Loucy (cell line): ENCODE measurements around the gene PEAR1.

Experiments
- H2AFZ ChIP-seq: fragments of 200-600 bp; sonication (generic); 2 replicates; pipeline ENCODE4 v1.6.0; 2016; ENCODE audit warnings: antibody characterized with exemption, mild to moderate bottlenecking, low read length, moderate library complexity
- H3F3A ChIP-seq: fragments of 200-600 bp; 2 replicates; pipeline ENCODE4 v1.6.0; 2016; ENCODE audit warnings: antibody characterized with exemption, low read depth, mild to moderate bottlenecking
- H3K27me3 ChIP-seq: fragments of 200-600 bp; sonication (generic); 2 replicates; pipeline ENCODE4 v1.6.1; 2014; ENCODE audit warnings: low read length, mild to moderate bottlenecking; ENCODE audit not compliant: insufficient read depth, poor library complexity, severe bottlenecking
- H3K36me3 ChIP-seq: fragments of 200-600 bp; sonication (generic); 2 replicates; pipeline ENCODE4 v1.6.1; 2016; ENCODE audit warnings: low read length; ENCODE audit not compliant: insufficient read depth
- H3K4me1 ChIP-seq: fragments of 200-600 bp; sonication (generic); 2 replicates; pipeline ENCODE4 v1.5.1; 2014; ENCODE audit warnings: low read length, mild to moderate bottlenecking; ENCODE audit not compliant: insufficient read depth, poor library complexity, severe bottlenecking
- H3K4me2 ChIP-seq: fragments of 200-600 bp; sonication (generic); 2 replicates; pipeline ENCODE4 v1.6.0; 2014; ENCODE audit warnings: antibody characterized with exemption, low read length, low read depth, mild to moderate bottlenecking; ENCODE audit not compliant: poor library complexity, severe bottlenecking
- H3K4me3 ChIP-seq: fragments of 200-600 bp; sonication (generic); 2 replicates; pipeline ENCODE4 v1.5.1; 2014; ENCODE audit warnings: low read length, mild to moderate bottlenecking, mixed read lengths; ENCODE audit not compliant: poor library complexity, severe bottlenecking
- H3K79me2 ChIP-seq: fragments of 200-600 bp; sonication (generic); 2 replicates; pipeline ENCODE4 v1.6.1; 2014; ENCODE audit warnings: low read length; ENCODE audit not compliant: insufficient read depth
- H3K9ac ChIP-seq: fragments of 200-600 bp; sonication (generic); 2 replicates; pipeline ENCODE4 v1.6.0; 2014; ENCODE audit warnings: mild to moderate bottlenecking, low read depth, low read length, moderate library complexity; ENCODE audit not compliant: poor library complexity, severe bottlenecking
- H3K9me2 ChIP-seq: fragments of 200-600 bp; sonication (generic); replicated peaks from 2 replicates; pipeline ENCODE4 v1.6.1; 2016; ENCODE audit warnings: low read depth, low read length, mixed read lengths
- H3K9me3 ChIP-seq: fragments of 200-600 bp; sonication (generic); 2 replicates; pipeline ENCODE4 v1.6.1; 2014; ENCODE audit warnings: mild to moderate bottlenecking, antibody characterized with exemption, low read length, low read depth; ENCODE audit not compliant: insufficient read depth
- H4K20me1 ChIP-seq: fragments of 200-600 bp; sonication (generic); 2 replicates; pipeline ENCODE4 v1.6.0; 2014; ENCODE audit warnings: antibody characterized with exemption, low read length, mild to moderate bottlenecking; ENCODE audit not compliant: insufficient read depth, poor library complexity, severe bottlenecking
- CTCF ChIP-seq: fragments of 200-600 bp; sonication (generic); conservative IDR thresholded peaks from 2 replicates; pipeline ENCODE4 v1.5.1; 2014; ENCODE audit warnings: mild to moderate bottlenecking, antibody characterized with exemption, low read length
- EZH2phosphoT487 ChIP-seq: fragments of 200-600 bp; IDR thresholded peaks from 2 replicates; pipeline ENCODE4 v1.6.1; 2018; ENCODE audit warnings: antibody characterized with exemption, mild to moderate bottlenecking, moderate library complexity, borderline replicate concordance

The PEAR1 gene

GRCh38 chr1:156944848-156945247 lies 51.3 kb downstream of the PEAR1 start:
- Histone ChIP-seq H3K9me2 (no peaks in the 10 kb centered on the region), H4K20me1 (no peaks in the 10 kb centered on the region), H3F3A (no peaks in the 10 kb centered on the region), H3K79me2 (no peaks in the 10 kb centered on the region), H3K9me3 (no peaks in the 10 kb centered on the region), H3K9ac (no peak overlapping the region), H3K4me2 (no peak overlapping the region), H2AFZ (no peak overlapping the region), H3K36me3 (no peaks in the 10 kb centered on the region), H3K27me3 (no peaks in the 10 kb centered on the region), H3K4me1 (no peaks in the 10 kb centered on the region), H3K4me3 (no peak overlapping the region)
- TF ChIP-seq CTCF (no peak), EZH2phosphoT487 (no peak)

DNA sequence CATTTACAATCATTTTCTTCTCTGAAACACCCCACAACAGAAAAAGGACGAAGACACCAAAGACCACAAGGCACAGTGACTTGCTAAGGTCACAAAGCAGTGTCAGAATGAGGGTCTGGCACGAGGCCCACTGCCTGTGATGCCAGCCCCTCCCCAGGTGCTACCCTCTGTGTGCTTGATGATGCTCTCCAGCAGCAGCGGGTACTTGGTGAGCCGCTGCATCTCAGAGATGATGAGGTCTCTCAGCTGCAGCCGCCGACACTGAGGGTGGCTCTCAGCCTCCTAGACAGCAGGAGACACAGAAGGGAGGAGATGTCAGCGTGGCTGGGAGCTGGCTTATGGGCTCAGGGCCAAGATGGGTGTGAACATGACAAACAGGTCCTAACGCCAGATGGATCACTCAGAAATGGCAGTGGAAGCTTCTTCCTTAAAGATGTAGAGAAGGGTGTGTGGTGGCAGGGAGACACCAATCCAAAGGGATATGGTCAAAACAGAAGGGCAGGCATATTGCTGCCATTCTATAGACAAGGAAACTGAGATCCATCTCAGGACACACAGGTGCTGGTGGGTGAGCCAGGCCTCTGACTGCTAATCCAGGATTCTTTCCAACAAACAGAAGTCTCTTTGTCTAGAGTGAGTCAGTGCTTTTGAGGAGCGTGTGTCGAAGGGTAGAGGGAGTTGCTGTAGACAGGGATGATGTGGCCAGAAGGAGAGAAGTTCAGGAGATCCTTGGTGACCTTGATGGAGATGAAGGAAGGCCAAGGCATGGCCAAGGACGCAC lies 52.6 kb downstream of the PEAR1 start:
- Histone ChIP-seq H3K9me2 (no peaks in the 10 kb centered on the region), H3K36me3 (no peaks in the 10 kb centered on the region), H3K4me3 (no peak overlapping the region), H2AFZ (no peak overlapping the region), H3K9me3 (no peaks in the 10 kb centered on the region), H4K20me1 (no peaks in the 10 kb centered on the region), H3K79me2 (no peaks in the 10 kb centered on the region), H3K4me1 (no peaks in the 10 kb centered on the region), H3K4me2 (no peak overlapping the region), H3K27me3 (no peaks in the 10 kb centered on the region), H3K9ac (no peak overlapping the region), H3F3A (no peaks in the 10 kb centered on the region)
- no peak for TF ChIP-seq EZH2phosphoT487
- no peak for TF ChIP-seq CTCF

DNA sequence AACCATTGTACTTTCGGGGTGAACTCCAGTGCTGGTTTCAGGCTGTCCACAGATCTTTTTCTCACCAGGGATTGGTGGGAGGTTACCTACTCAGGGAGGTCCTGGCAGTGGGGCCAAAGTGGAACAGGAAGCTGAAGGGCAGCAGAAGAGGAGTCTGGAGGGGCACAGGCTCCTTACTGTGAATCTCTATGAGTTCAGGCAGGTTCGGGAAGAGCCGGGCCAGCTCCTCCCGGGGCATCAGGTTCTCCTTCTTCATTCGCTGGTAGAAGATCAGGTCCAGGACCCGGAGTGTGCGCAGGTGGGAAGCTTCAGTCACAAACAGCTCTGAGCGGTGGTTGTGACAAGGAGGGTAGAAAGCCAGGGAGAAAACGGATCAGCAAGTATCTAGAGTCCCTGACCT lies 53.6 kb downstream of the PEAR1 start:
- Histone ChIP-seq H3K4me3 (no peak overlapping the region), H3K36me3 (no peaks in the 10 kb centered on the region), H3K4me1 (no peaks in the 10 kb centered on the region), H3K79me2 (no peaks in the 10 kb centered on the region), H3K27me3 (no peaks in the 10 kb centered on the region), H3K9me3 (no peaks in the 10 kb centered on the region), H3K9me2 (no peaks in the 10 kb centered on the region), H3K9ac (no peak overlapping the region), H3K4me2 (no peak overlapping the region), H3F3A (no peaks in the 10 kb centered on the region), H2AFZ (no peak overlapping the region), H4K20me1 (no peaks in the 10 kb centered on the region)
- TF ChIP-seq EZH2phosphoT487, result no peak
- TF ChIP-seq CTCF, result no peak
